ENCODE data around the gene NCOA5. TPM values are rescaled to one million over a fixed set of nuclear protein-coding genes. Genes with fewer than 3 reads are reported as not detected.

NCOA5 gene
- total and polyA plus RNA-seq, 9 of the 15 experiments (the other 6 are each of a cell fraction or from before 2014, with no cell fraction given) = 3.9 to 22.8 (median 13.8) TPM

DNA sequence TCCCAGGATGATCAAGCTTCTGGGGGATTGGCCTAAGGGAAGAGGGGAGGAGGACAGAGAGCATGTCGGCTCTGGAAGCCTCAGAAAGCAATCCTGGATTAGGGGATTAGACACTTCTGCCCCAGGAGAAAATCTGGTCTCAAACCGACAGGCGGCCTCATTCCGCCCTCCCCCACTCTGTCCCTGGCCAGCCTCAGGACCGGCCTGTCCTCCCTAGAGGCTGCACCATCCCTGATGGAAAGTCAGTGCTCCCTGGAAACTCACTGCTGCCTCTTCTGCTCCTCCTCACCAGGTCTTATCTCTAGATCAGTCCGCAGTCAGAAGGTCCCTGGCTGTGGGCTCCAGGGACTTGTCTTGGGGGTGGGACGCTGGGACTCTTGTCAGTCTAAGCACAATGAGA, 61.7 kb downstream of the NCOA5 start (continued):
- no peak for TF ChIP-seq E2F1 (CRISPR knock-in tag; IDR thresholded peaks at IDR 0.05)

GRCh38 chr20:46027245-46027853, 62.4 kb downstream of the NCOA5 start:
- H3K27ac ChIP-seq (ENCODE audit: extremely low read depth, low read depth, low read length) = no peak overlapping the region
- ATAC-seq (peak; percentile 58), FAIRE-seq (peak; percentile 49), DNase-seq (ENCODE audit: extremely low read depth in 1 of 4, low spot score in 3 of 4) (peak; percentile 51 to 75 (median 61))
- H3K79me2 ChIP-seq (ENCODE audit: control insufficient read depth, insufficient read depth, low read length) = no peaks in the 10 kb centered on the region
- no peak overlapping the region for H2AFZ ChIP-seq (ENCODE audit: low read depth, low read length)
- H3K9me3 ChIP-seq (replicated peaks; ENCODE audit: control insufficient read depth, insufficient read depth, low read depth, low read length) = no peaks in the 10 kb centered on the region
- H3K36me3 ChIP-seq (ENCODE audit: control insufficient read depth, insufficient read depth, low read length) = no peaks in the 10 kb centered on the region
- CTCF ChIA-PET (ENCODE audit: low intra/inter-chr PET ratio) = no interaction called here
- in situ Hi-C loops (cut with MboI) = no loop called here
- H3K9ac ChIP-seq (ENCODE audit: insufficient read depth in 1 of 2, low read depth in 2 of 2, low read length in 2 of 2) = no peak overlapping the region
- H3K9me1 ChIP-seq (ENCODE audit: control insufficient read depth, insufficient read depth, low read length) = no peaks in the 10 kb centered on the region
- WGBS (ENCODE audit: insufficient coverage, low coverage, missing lambda C conversion rate) = 0% methylated on average over 4 of the region's 4 CpGs
- peaks cover 16% of the 10 kb centered on the region for H4K20me1 ChIP-seq (replicated peaks; ENCODE audit: control insufficient read depth, insufficient read depth, low read length)
- H3K4me3 ChIP-seq = no peak overlapping the region
- no peak overlapping the region for H3K4me2 ChIP-seq (ENCODE audit: insufficient read depth, low read length)
- intact Hi-C loops (cut with micrococcal nuclease) = no loop called here
- H3K27me3 ChIP-seq (ENCODE audit: control insufficient read depth in 2 of 2, insufficient read depth in 2 of 2, low read length in 2 of 2) = peaks cover 3 to 26% of the 10 kb centered on the region in 2 experiments; a peak in 4 of 5 replicates
- BruUV-seq (replicated peaks) = no TSS peak
- H3K4me1 ChIP-seq (replicated peaks in 1 of 2; ENCODE audit: control insufficient read depth in 2 of 2, insufficient read depth in 2 of 2, low read length in 2 of 2) = peaks cover 4 to 31% of the 10 kb centered on the region in 2 experiments
- POLR2A ChIA-PET = interaction anchor here (0.6 to 1.0 kb wide), 2 partner anchors 61 to 416 kb away, joined by 3 to 5 read pairs; no protein-coding TSS in a partner anchor
- TF ChIP-seq ZNF766 (CRISPR knock-in tag; conservative IDR thresholded peaks at IDR 0.05) = peak; percentile 62; the same call in 1 of the 2 replicates
- TF ChIP-seq ZNF174 (CRISPR knock-in tag; IDR thresholded peaks at IDR 0.05) = no peak
- TF ChIP-seq, protein P1, sequence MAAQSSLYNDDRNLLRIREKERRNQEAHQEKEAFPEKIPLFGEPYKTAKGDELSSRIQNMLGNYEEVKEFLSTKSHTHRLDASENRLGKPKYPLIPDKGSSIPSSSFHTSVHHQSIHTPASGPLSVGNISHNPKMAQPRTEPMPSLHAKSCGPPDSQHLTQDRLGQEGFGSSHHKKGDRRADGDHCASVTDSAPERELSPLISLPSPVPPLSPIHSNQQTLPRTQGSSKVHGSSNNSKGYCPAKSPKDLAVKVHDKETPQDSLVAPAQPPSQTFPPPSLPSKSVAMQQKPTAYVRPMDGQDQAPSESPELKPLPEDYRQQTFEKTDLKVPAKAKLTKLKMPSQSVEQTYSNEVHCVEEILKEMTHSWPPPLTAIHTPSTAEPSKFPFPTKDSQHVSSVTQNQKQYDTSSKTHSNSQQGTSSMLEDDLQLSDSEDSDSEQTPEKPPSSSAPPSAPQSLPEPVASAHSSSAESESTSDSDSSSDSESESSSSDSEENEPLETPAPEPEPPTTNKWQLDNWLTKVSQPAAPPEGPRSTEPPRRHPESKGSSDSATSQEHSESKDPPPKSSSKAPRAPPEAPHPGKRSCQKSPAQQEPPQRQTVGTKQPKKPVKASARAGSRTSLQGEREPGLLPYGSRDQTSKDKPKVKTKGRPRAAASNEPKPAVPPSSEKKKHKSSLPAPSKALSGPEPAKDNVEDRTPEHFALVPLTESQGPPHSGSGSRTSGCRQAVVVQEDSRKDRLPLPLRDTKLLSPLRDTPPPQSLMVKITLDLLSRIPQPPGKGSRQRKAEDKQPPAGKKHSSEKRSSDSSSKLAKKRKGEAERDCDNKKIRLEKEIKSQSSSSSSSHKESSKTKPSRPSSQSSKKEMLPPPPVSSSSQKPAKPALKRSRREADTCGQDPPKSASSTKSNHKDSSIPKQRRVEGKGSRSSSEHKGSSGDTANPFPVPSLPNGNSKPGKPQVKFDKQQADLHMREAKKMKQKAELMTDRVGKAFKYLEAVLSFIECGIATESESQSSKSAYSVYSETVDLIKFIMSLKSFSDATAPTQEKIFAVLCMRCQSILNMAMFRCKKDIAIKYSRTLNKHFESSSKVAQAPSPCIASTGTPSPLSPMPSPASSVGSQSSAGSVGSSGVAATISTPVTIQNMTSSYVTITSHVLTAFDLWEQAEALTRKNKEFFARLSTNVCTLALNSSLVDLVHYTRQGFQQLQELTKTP (IDR thresholded peaks at IDR 0.05; ENCODE audit: low read depth in 1 of 2, partially characterized antibody in 2 of 2) = peak in 1 of 2 experiments; percentile 77
- 0 out of 2 replicates have a peak, but pooled peaks have one; percentile 43 for TF ChIP-seq E2F1 (CRISPR knock-in tag; IDR thresholded peaks at IDR 0.05)
- peak in 1 of 2 experiments; percentile 47; a peak in 1 of 4 replicates for TF ChIP-seq RCOR1 (IDR thresholded peaks at IDR 0.05; ENCODE audit: borderline replicate concordance in 1 of 2, low read depth in 2 of 2, low read length in 2 of 2)
- peak; percentile 92 for TF ChIP-seq MIER1 (IDR thresholded peaks at IDR 0.05; ENCODE audit: low read depth)
- TF ChIP-seq MAZ (CRISPR knock-in tag; conservative IDR thresholded peaks at IDR 0.05 in 1 of 2, IDR thresholded peaks at IDR 0.05 in 1 of 2) = 0 out of 4 replicates have a peak, but pooled peaks of 1 of the 2 experiments have one; percentile 39
- TF ChIP-seq SRF (CRISPR knock-in tag; IDR thresholded peaks at IDR 0.05) = peak in 1 of 2 experiments; percentile 47; a peak in 1 of 4 replicates
